ENCODE measurements around the gene SBSN. TPM values are rescaled to one million over a fixed set of nuclear protein-coding genes. Genes with fewer than 3 reads are reported as not detected.

SBSN gene, protein sequence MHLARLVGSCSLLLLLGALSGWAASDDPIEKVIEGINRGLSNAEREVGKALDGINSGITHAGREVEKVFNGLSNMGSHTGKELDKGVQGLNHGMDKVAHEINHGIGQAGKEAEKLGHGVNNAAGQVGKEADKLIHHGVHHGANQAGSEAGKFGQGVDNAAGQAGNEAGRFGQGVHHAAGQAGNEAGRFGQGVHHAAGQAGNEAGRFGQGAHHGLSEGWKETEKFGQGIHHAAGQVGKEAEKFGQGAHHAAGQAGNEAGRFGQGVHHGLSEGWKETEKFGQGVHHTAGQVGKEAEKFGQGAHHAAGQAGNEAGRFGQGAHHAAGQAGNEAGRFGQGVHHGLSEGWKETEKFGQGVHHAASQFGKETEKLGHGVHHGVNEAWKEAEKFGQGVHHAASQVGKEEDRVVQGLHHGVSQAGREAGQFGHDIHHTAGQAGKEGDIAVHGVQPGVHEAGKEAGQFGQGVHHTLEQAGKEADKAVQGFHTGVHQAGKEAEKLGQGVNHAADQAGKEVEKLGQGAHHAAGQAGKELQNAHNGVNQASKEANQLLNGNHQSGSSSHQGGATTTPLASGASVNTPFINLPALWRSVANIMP
- not detected in 2 replicates for total RNA-seq

DNA sequence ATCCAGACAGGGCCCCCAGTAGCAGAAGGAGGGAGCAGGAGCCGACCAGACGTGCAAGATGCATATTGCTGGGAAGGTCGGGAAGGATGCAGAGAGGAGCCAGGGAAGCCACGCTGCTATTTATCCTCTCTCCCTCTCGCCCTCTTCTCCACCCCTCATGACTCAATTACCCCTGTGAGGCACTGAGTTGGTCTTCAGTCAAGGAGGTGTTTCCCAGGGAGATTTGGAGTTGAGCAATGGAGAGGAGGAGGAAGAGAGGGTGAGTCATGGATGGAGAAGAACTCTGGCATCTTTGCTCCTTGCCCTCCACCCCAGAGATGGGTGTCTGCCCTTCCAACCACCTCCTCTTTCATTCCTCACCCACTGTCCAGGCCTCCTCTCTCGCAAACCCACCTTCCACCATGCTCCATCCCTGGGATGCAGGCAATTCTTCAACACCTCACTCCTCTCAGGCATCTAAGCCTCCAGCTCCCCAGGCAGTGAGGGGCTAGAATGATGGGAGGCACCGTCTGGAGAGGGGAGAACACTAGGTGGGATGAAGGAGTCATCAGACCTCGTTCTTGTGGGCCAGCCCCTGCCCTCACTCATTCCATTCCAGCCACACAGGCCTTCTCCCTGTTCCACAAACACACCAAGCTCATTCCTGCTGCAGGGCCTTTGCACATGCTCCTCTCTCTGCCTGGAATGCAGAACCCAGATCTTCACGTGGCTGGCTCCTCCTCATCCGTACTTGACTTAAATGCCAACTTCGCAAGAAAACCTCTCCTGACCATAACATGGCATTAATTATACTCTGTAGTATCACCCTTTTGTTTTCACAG is at the start of gene SBSN:
Gene SBSN (minus strand): TSS at position 94 of the 821 bp plus-strand sequence. CDS start 30 bp downstream, at position 64.

DNA sequence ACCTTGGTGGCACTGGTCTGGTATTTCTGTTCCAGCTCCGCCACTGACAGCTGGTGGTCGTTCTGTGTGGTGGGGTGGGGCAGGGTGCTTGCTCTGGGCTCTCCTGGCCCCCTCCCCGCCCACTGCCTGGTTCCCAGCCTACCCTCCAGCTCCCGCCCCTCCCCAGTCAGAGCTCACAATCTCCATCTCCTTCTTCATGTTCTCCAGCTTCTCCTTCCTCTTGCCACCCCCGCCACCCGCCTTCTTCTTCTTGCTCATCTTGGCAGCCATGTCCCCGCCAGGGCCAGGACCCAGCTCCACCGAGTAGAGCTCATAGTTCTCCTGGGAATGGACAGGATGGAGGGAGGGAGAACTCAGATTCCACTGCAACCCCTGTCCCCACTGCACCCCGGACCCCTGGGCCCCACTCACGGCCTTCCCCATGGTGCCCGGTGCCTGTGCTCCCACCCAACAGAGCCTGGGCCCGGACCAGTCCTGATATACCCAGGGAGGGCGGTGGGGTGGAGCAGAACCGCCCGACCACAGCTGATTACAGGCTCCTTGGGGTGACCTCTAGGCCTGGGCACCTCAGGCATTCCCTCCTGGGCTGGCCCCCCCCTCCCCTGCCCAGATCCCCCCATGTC is 35.2 kb upstream of the SBSN start, which contains the start of gene ATP4A:
Gene ATP4A (minus strand): TSS at position 452 of the 623 bp plus-strand sequence. CDS start 29 bp downstream, at position 423.

DNA sequence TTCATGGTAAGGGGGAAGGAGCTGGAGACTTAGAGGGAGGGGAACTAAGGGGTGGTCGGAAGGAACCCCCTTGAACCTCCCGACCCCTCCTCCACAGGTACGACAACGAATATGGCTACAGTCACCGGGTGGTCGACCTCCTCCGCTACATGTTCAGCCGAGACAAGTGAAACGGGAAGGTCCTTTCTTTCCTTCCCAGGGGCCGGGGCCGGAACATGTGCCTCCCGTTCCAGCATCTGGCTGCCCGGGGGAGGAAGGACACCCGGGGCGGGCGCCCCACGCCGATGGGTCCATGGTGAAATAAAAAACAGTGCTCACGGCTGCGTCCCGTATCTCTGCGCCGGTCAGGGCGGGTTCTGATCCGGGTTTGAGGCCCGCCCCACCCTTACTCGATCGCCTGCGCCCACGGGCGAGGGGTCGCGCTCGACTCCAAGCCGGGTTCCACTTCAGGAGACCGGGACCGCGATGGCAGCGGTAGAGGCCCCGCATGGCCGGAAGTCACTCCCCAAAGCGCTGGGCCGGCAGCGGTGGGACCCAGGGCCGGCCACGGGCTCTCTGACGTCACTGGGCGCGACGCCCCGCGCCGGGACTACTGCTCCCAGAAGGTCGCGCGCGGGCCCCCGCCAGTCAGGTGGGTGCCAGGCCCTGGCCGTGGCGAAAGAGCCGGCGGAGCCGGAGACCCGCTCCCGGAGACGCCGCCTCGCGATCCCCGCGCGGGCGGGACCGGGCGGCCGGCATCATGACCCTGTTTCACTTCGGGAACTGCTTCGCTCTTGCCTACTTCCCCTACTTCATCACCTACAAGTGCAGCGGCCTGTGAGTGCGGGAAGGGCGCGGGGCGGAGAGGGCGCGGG is 17.1 kb upstream of the SBSN start, which contains the start of gene TMEM147:
Gene TMEM147 (plus strand): TSS at position 626 of the 854 bp plus-strand sequence. CDS start 114 bp downstream, at position 740.

DNA sequence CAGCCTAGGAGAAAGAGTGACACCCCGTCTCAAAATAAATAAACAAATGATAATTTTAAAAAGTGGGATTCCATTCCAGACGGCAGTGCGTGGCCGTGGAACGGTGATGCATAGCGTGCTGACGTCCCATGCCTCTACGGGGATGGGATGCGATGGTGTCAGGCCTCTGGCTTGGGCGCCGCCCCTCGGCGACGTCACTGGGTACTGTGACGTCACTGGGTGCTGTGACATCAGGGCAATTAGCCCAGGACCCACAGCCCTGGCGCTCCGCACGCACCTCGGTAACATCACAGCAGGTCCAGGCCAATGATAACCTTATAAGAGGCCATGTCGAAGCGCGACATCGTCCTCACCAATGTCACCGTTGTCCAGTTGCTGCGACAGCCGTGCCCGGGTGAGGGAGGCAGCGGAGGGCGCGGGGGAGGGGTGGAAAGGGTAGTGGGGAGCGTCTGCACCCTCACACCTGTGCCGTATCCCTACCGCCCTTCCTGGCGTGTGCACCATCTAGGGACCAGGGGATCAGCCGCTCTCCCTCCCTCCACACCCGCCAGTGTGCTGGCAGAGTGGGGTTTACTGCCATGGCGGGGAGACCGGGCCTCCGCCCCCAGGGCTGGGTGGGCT is 5.2 kb upstream of the SBSN start, which contains the start of gene GAPDHS:
Gene GAPDHS (plus strand): TSS at position 256 of the 621 bp plus-strand sequence. CDS start 72 bp downstream, at position 328.

GRCh38 chr19:35513628-35514281 is 14.4 kb downstream of the SBSN start, which contains the start of gene DMKN:
Gene DMKN (minus strand): TSS chr19:35513649. CDS start chr19:35513475, 174 bp downstream.

GRCh38 chr19:35490364-35490763 is 37.7 kb downstream of the SBSN start, which contains the start of gene KRTDAP:
Gene KRTDAP (minus strand): TSS chr19:35490464. CDS start chr19:35490442, 22 bp downstream.

Other genes with a start within 250 kb of the SBSN start
- 0.17 and 0.22 TPM in 2 replicates for gene HAMP, start 245.8 kb downstream of the SBSN start, total RNA-seq
- gene MAG, start 236.2 kb downstream of the SBSN start, total RNA-seq = not detected in 2 replicates
- 0.11 and 0.26 TPM in 2 replicates for gene CD22, start 199.1 kb downstream of the SBSN start, total RNA-seq
- not detected in 2 replicates for gene FFAR1, start 180.4 kb downstream of the SBSN start, total RNA-seq
- gene FFAR3, start 169.9 kb downstream of the SBSN start, total RNA-seq = not detected in 2 replicates
- not detected in 2 replicates for gene GPR42, start 157.2 kb downstream of the SBSN start, total RNA-seq
- not detected in 2 replicates for gene FFAR2, start 80.1 kb downstream of the SBSN start, total RNA-seq
- gene KRTDAP, start 37.8 kb downstream of the SBSN start, total RNA-seq = not detected in 2 replicates
- not detected in 2 replicates for gene DMKN, start 14.7 kb downstream of the SBSN start, total RNA-seq
- gene GAPDHS, start 5.1 kb upstream of the SBSN start, total RNA-seq = 0.09 TPM in 1 of 2 replicates, not detected in the other
- 48.7 and 50.9 TPM in 2 replicates for gene TMEM147, start 17.3 kb upstream of the SBSN start, total RNA-seq
- not detected in 2 replicates for gene ATP4A, start 35.3 kb upstream of the SBSN start, total RNA-seq
- gene PMIS2, start 57.9 kb upstream of the SBSN start, total RNA-seq = not detected in 2 replicates
- gene HAUS5, start 84.4 kb upstream of the SBSN start, total RNA-seq = 3.3 and 3.5 TPM in 2 replicates
- gene RBM42, start 100.7 kb upstream of the SBSN start, total RNA-seq = 26.0 and 28.3 TPM in 2 replicates
- 0.17 and 0.87 TPM in 2 replicates for gene ETV2, start 113.4 kb upstream of the SBSN start, total RNA-seq
- 292 and 462 TPM in 2 replicates for gene COX6B1, start 120.0 kb upstream of the SBSN start, total RNA-seq
- gene UPK1A, start 138.2 kb upstream of the SBSN start, total RNA-seq = not detected in 2 replicates
- not detected in 2 replicates for gene ZBTB32, start 176.2 kb upstream of the SBSN start, total RNA-seq
- gene KMT2B, start 189.7 kb upstream of the SBSN start, total RNA-seq = 4.2 and 4.3 TPM in 2 replicates
- 0.34 and 0.65 TPM in 2 replicates for gene IGFLR1, start 214.1 kb upstream of the SBSN start, total RNA-seq
- gene U2AF1L4, start 217.1 kb upstream of the SBSN start, total RNA-seq = 2.8 and 3.8 TPM in 2 replicates
- 17.0 and 19.9 TPM in 2 replicates for gene PSENEN, start 217.3 kb upstream of the SBSN start, total RNA-seq
- gene LIN37, start 220.3 kb upstream of the SBSN start, total RNA-seq = 4.0 and 4.3 TPM in 2 replicates
- 0.09 and 0.11 TPM in 2 replicates for gene HSPB6, start 228.7 kb upstream of the SBSN start, total RNA-seq
- 0.95 and 1.1 TPM in 2 replicates for gene PROSER3, start 229.9 kb upstream of the SBSN start, total RNA-seq
- gene ARHGAP33, start 247.3 kb upstream of the SBSN start, total RNA-seq = 0.95 and 1.4 TPM in 2 replicates